Stimulated activated CD8-positive, alpha-beta memory T cell treated with anti-CD3 and anti-CD28 coated beads, Interleukin-15, amount 100 ng/mL, for 48 hours (primary cell): ENCODE results near the gene BCAM.
A peak's percentile ranks its signal among the peaks of the same experiment; 100 is the strongest.

Experiments used
- DNase-seq, 2 donors: peaks; one replicate each; pipeline ENCODE4 v3.0.0-alpha.2; 2020; ENCODE audit warnings: low read depth in 2 of 2

Gene BCAM

DNA sequence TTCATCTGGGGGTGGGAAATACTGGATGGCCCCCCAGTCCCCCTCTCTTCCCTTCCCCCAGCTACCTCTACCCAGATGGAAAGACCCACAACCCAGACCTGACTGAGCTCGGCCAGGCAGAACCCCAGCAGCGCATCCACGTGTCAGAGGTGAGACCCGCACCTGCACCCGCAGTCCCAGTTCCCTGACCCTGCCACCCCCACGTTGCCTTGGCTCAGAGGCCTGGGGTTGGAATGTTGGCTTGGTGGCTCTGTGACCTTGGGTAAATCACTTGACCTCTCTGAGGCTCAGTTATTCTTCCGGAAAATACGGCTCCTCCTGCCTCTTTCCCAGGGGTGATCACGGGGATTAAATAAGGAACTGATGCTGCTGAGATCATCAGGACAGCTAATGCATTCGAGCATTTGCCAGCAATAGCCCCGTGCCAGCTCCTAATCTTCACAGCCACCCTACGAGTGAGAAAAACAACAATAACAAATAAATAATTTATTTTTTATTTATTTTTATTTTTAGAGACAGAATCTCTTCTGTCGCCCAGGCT is 18.9 kb upstream of the BCAM start:
- no peak for DNase-seq

DNA sequence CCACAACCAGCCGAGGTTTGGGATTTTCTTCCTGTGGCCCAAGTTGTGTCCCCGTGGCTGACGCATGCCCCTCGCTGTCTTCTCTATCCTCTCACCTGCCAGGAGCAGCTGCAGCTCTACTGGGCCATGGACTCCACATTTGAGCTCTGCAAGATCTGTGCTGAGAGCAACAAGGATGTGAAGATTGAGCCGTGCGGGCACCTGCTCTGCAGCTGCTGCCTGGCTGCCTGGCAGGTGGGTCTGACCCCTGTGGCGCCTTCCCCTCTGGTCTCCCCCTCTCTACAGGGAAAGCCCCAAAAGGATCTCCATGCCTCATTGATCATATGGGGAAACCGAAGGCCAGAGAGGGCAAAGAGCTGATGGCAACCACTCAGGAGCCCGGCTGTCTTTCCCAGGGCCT is 16.6 kb upstream of the BCAM start:
- no peak for DNase-seq

GRCh38 chr19:44794610-44795009 is 14.3 kb upstream of the BCAM start:
- DNase-seq, result no peak

DNA sequence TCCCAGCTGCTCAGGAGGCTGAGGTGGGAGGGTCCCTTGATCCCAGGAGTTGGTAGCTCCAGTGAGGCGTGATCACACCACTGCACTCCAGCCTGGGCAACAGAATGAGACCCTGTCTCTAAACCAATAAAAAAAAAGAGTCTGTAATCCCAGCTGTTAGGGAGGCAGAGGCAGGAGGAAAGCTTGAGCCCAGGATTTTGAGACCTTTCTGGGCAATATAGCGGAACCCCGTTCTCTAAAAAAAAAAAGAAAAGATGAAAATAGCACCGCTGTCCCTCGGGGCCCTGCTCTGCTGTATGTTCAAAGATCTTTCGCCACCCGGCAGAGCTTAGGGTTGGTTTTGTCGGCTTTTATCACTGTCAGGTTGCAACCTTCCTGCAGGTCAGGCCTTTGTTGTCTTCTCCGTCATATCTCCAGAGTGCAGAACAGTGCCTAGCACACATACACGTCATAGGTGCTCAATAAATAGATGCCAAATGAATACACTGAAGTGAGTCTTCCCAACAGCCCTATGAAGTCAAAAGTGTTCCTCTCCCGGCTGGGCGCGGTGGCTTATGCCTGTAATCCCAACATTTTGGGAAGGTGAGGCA is 13.4 kb upstream of the BCAM start:
- no peak for DNase-seq

DNA sequence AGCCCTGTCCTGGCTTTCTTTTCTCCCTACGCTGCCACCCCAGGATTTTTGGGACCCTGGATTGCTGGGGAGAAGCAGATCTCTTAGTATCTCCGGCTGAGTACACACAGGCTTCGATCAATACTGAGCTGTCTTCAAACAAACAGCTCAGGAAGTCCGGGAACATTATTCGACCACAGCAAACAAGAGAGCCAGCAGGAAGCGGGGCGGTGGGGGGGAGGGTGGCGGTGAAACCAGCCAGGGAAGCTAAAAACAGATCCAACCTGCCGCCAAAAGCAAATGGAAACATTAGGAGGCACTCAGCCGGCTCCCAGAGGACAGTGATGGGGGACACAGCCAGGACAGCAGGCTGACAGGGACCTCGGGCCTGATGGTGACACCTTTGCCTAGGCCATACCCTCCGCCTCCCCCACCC is 12.2 kb upstream of the BCAM start:
- DNase-seq, result no peak

- DNase-seq, result no peak
Observed at GRCh38 chr19:44799627-44800346, 9.1 kb upstream of the BCAM start.

DNA sequence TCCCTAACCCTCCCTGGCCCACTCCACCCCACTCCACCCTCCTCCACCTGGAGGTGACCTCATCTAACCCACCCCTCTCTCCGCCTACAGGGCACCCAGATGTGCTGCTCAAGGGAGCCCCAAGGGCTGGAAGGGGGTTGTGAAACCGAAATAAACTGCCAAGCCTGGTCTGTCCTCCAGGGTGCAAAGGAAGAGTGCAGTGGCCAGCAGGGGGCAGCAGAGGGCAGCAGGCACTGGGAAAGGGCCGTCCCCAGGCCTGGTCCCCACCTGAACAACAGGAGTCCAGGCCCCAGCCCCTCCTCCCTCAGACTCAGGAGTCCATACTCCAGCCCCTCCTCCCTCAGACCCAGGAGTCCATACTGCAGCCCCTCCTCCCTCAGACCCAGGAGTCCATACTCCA is 8.4 kb upstream of the BCAM start:
- DNase-seq, result peak; percentile 61 to 65

GRCh38 chr19:44803442-44804428 is 5.2 kb upstream of the BCAM start:
- no peak for DNase-seq

GRCh38 chr19:44806291-44806690 is 2.6 kb upstream of the BCAM start:
- no peak for DNase-seq

DNA sequence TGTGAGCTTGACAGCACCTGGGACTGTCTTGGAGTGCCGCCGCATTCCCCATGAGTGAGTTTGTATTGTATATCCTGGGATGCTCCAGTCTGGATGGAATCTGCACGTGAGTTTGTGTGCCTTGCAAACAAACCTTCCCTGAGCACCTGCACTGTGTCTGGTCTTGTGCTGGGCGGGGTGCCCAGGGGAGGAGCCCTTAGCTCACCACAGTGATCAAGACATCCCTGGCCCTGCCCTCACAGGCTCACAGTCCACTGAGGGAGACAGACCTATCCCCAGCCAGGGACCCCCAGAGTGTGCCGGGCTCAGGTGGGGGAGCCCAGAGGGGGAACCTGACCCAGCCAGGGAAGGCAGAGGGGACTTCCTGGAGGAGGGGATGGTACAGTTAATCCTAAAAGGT is 1.7 kb upstream of the BCAM start:
- DNase-seq, result no peak

GRCh38 chr19:44807652-44808462 is 1.0 kb upstream of the BCAM start:
- no peak for DNase-seq

DNA sequence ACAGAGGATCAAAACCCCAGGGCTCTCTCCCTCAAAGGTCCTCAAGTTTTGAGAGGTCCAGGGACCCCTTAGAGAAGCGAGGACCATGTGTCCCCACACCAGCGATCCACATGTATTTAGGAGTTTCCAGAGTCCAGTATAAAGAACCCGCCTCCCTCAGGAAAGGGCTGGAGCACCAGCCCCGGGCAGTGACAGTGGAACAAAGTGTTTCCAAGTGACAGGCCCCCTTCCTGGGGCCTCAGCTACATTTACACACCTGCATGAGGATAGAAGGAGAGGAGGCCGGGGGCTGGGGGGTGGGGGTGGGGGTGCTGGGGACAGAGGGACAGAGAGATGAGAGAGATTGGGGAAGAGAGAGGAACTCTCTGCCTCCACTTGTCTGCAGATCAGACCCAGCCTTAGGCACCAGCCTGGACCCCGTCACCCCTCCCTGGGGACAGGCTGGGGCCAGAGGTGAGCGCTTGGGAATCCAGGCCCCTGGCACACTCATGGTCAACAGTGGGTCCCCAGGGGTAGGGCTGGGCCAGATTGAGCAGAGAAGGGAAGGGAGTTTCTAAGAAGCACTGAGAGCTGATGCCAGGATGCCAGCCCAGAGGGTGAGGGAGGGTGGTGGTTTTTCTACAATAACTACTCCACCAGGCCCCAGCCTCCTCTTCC is 802 bp downstream of the BCAM start:
- no peak for DNase-seq

GRCh38 chr19:44810234-44811121 is 1.6 kb downstream of the BCAM start:
- no peak for DNase-seq

DNA sequence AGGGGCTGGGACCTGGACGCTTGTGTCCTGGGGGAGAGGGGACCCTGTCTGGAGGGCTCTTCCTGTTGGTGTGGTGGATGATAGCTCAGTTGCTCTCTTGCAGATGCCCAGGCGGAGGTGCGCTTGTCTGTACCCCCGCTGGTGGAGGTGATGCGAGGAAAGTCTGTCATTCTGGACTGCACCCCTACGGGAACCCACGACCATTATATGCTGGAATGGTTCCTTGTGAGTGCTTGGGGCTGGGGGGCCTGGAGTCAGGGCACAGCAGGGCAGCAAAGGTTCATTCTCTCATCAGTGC is 2.2 kb downstream of the BCAM start:
- DNase-seq, result no peak

DNA sequence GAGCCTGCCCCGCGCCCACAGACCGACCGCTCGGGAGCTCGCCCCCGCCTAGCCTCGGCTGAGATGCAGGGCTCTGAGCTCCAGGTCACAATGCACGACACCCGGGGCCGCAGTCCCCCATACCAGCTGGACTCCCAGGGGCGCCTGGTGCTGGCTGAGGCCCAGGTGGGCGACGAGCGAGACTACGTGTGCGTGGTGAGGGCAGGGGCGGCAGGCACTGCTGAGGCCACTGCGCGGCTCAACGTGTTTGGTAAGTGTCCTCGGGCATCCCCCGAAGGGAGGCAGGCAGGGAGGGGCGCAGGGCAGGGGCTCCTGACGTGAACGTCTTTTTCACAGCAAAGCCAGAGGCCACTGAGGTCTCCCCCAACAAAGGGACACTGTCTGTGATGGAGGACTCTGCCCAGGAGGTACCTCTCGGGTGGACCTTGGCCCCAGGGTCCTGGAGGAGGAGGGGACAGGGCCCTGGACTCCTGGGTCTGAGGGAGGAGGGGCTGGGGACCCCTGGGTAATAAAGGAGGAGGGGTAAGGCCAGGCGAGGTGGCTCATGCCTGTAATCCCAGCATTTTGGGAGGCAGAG is 3.3 kb downstream of the BCAM start:
- no peak for DNase-seq

GRCh38 chr19:44813070-44813840 is 4.4 kb downstream of the BCAM start:
- DNase-seq, result no peak

DNA sequence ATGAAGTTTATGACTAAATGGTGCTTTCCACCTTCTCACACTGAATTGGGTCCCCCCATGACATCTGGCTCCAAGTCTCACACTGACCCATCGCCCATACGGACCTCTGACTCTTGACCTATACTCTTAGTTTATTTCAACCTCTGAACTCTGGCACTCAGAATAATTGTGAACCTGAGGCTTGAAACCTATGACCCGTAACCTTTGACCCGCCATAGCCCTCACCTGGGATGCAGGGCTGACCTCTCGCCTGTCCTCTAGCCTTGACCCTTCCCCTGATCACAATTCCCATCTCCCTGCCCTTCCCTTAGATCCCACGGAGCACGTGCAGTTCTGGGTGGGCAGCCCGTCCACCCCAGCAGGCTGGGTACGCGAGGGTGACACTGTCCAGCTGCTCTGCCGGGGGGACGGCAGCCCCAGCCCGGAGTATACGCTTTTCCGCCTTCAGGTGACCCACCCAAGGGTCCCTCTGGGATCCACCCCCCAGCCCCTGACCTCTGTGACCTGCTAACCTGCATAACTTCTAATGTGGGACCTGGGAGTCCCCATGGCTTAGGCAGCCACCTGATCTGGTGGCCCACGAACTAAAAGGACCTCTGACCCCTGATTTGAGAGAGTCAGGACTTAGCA is 5.1 kb downstream of the BCAM start:
- DNase-seq, result no peak

- no peak for DNase-seq
Observed at GRCh38 chr19:44814517-44814916, 5.6 kb downstream of the BCAM start.

DNA sequence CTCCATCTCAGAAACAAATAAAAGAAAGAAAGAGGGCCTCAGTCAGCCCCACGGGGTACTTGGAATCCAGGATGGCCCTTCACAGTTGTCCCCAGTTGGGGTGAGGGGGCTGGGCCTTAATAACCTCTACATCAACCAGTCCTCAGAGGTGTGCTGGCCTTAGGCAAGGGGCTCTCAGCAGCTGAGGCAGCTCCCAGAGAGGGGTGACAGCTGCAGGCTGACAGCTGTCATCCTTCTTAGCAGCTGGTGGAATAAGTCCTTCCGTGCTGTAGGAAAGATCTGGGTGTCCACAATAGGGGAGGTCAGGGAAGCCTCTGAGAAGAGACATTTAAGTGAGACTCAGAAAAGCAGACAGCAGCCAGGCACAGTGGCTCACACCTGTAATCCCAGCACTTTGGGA is 7.4 kb downstream of the BCAM start:
- no peak for DNase-seq
